Measurements from ENCODE around the gene PITHD1.
A peak's percentile ranks its signal among the peaks of the same experiment; 100 is the strongest.
"Not testable (repeated sequence)": the region's sequence is repeated elsewhere in the genome, so short reads cannot be mapped to it uniquely, and the experiment has no call there.

The PITHD1 gene

GRCh38 chr1:23774174-23774880, 3.9 kb upstream of the PITHD1 start:
- no peak for DNase-seq

- DNase-seq = no peak
Measured at GRCh38 chr1:23776217-23776616, 2.0 kb upstream of the PITHD1 start.

- DNase-seq = no peak
Measured at GRCh38 chr1:23779826-23780371, 1.7 kb downstream of the PITHD1 start.

- not testable (repeated sequence) for DNase-seq
Measured at GRCh38 chr1:23783141-23783540, 4.9 kb downstream of the PITHD1 start.

GRCh38 chr1:23784846-23785245, 6.6 kb downstream of the PITHD1 start:
- no peak for DNase-seq

GRCh38 chr1:23787701-23788100, 9.5 kb downstream of the PITHD1 start:
- no peak for DNase-seq

GRCh38 chr1:23788695-23789094, 10.5 kb downstream of the PITHD1 start:
- no peak for DNase-seq

GRCh38 chr1:23790696-23791515, 12.7 kb downstream of the PITHD1 start, which contains the start of gene LYPLA2:
Gene LYPLA2 (plus strand): TSS chr1:23791145. CDS start chr1:23792683, 1,538 bp downstream.
- peak; percentile 86 to 88 for DNase-seq

- DNase-seq = peak in 1 of 2 experiments; percentile 15
Measured at GRCh38 chr1:23791516-23792047, 13.4 kb downstream of the PITHD1 start.

- DNase-seq = no peak
Measured at GRCh38 chr1:23792151-23792945, 14.1 kb downstream of the PITHD1 start.

- DNase-seq = no peak
Measured at GRCh38 chr1:23793018-23793781, 15.0 kb downstream of the PITHD1 start.

- DNase-seq = no peak
Measured at GRCh38 chr1:23793861-23794731, 15.9 kb downstream of the PITHD1 start.

- DNase-seq = not testable (repeated sequence)
Measured at GRCh38 chr1:23794732-23795182, 16.5 kb downstream of the PITHD1 start.

- no peak for DNase-seq
Measured at GRCh38 chr1:23795676-23796465, 17.7 kb downstream of the PITHD1 start.

- no peak for DNase-seq
Measured at GRCh38 chr1:23796466-23797271, 18.5 kb downstream of the PITHD1 start.

GRCh38 chr1:23797478-23798448, 19.5 kb downstream of the PITHD1 start:
- DNase-seq = no peak

- peak; percentile 3 to 15 for DNase-seq
Measured at GRCh38 chr1:23798662-23799142, 20.5 kb downstream of the PITHD1 start.

- DNase-seq = no peak
Measured at GRCh38 chr1:23799255-23799569, 21.0 kb downstream of the PITHD1 start.
